ACC112 (cell line): Measurements from ENCODE around the gene RAI1.

ENCODE experiments used
- H2AFZ ChIP-seq: fragments of 200-600 bp; sonication (generic); one replicate; pipeline ENCODE4 v1.6.0; 2017; ENCODE audit warnings: antibody characterized with exemption, low read length; ENCODE audit not compliant: unreplicated experiment
- H3K27ac ChIP-seq: fragments of 200-600 bp; sonication (generic); 2 replicates; pipeline ENCODE4 v1.5.1; 2014; ENCODE audit warnings: low read depth, mild to moderate bottlenecking, antibody characterized with exemption, low read length, moderate library complexity
- H3K27me3 ChIP-seq: fragments of 200-600 bp; sonication (generic); 2 replicates; pipeline ENCODE4 v1.6.1; 2014; ENCODE audit warnings: mild to moderate bottlenecking, antibody characterized with exemption, low read length, moderate library complexity, mixed read lengths; ENCODE audit not compliant: insufficient read depth
- H3K36me3 ChIP-seq: fragments of 200-600 bp; sonication (generic); 2 replicates; pipeline ENCODE4 v1.6.1; 2016; ENCODE audit warnings: mild to moderate bottlenecking, antibody characterized with exemption, low read length, moderate library complexity, mixed read lengths; ENCODE audit not compliant: insufficient read depth
- H3K4me1 ChIP-seq: fragments of 200-600 bp; sonication (generic); one replicate; pipeline ENCODE4 v1.6.1; 2016; ENCODE audit warnings: low read length, mixed read lengths; ENCODE audit not compliant: insufficient read depth, unreplicated experiment, control insufficient read depth
- H3K4me3 ChIP-seq: fragments of 200-600 bp; sonication (generic); 2 replicates; pipeline ENCODE4 v1.5.1; 2014; ENCODE audit warnings: mild to moderate bottlenecking, low read depth, low read length
- H3K79me2 ChIP-seq: fragments of 200-600 bp; sonication (generic); one replicate; pipeline ENCODE4 v1.6.0; 2016; ENCODE audit warnings: low read length; ENCODE audit not compliant: control insufficient read depth, unreplicated experiment, insufficient read depth

RAI1 gene

GRCh38 chr17:17792551-17793377 is 111.5 kb downstream of the RAI1 start:
- H3K27ac ChIP-seq = no peak overlapping the region
- H3K79me2 ChIP-seq = peaks cover 5% of the 10 kb centered on the region
- no peaks in the 10 kb centered on the region for H3K36me3 ChIP-seq

GRCh38 chr17:17793378-17794214 is 112.3 kb downstream of the RAI1 start:
- Histone ChIP-seq H3K27me3 (no peaks in the 10 kb centered on the region), H3K27ac (no peak overlapping the region), H3K4me1 (no peaks in the 10 kb centered on the region)

More at GRCh38 chr17:17792551-17793377, 111.5 kb downstream of the RAI1 start:
- Histone ChIP-seq H2AFZ (no peak overlapping the region), H3K4me1 (no peaks in the 10 kb centered on the region), H3K4me3 (no peak overlapping the region), H3K27me3 (no peaks in the 10 kb centered on the region)

GRCh38 chr17:17794382-17794781 is 113.1 kb downstream of the RAI1 start:
- no peaks in the 10 kb centered on the region for H3K27me3 ChIP-seq
- no peaks in the 10 kb centered on the region for H3K36me3 ChIP-seq
- H3K79me2 ChIP-seq = peaks cover 5% of the 10 kb centered on the region
- H3K4me3 ChIP-seq = no peak overlapping the region
- no peak overlapping the region for H3K27ac ChIP-seq
- H3K4me1 ChIP-seq = no peaks in the 10 kb centered on the region
- H2AFZ ChIP-seq = no peak overlapping the region

More at GRCh38 chr17:17793378-17794214, 112.3 kb downstream of the RAI1 start:
- H3K79me2 ChIP-seq = peaks cover 5% of the 10 kb centered on the region
- no peaks in the 10 kb centered on the region for H3K36me3 ChIP-seq
- no peak overlapping the region for H2AFZ ChIP-seq
- H3K4me3 ChIP-seq = no peak overlapping the region

GRCh38 chr17:17795296-17795695 is 114.0 kb downstream of the RAI1 start:
- H3K79me2 ChIP-seq = peaks cover 5% of the 10 kb centered on the region
- no peaks in the 10 kb centered on the region for H3K27me3 ChIP-seq
- H3K27ac ChIP-seq = no peak overlapping the region
- no peaks in the 10 kb centered on the region for H3K4me1 ChIP-seq
- no peaks in the 10 kb centered on the region for H3K36me3 ChIP-seq
- no peak overlapping the region for H2AFZ ChIP-seq
- H3K4me3 ChIP-seq = no peak overlapping the region

GRCh38 chr17:17795946-17796786 is 114.9 kb downstream of the RAI1 start:
- H3K36me3 ChIP-seq = no peaks in the 10 kb centered on the region
- no peaks in the 10 kb centered on the region for H3K4me1 ChIP-seq
- peaks cover 5% of the 10 kb centered on the region for H3K79me2 ChIP-seq
- H2AFZ ChIP-seq = no peak overlapping the region
- no peaks in the 10 kb centered on the region for H3K27me3 ChIP-seq
- no peak overlapping the region for H3K4me3 ChIP-seq
- H3K27ac ChIP-seq = no peak overlapping the region

- Histone ChIP-seq H3K4me3 (no peak overlapping the region), H3K79me2 (no peaks in the 10 kb centered on the region), H3K27ac (no peak overlapping the region), H2AFZ (no peak overlapping the region), H3K27me3 (no peaks in the 10 kb centered on the region), H3K36me3 (no peaks in the 10 kb centered on the region), H3K4me1 (no peaks in the 10 kb centered on the region)
Measured at GRCh38 chr17:17796787-17797061, 115.5 kb downstream of the RAI1 start.

- no peak overlapping the region for H3K27ac ChIP-seq
- H3K4me1 ChIP-seq = no peaks in the 10 kb centered on the region
- no peak overlapping the region for H3K4me3 ChIP-seq
- no peaks in the 10 kb centered on the region for H3K36me3 ChIP-seq
- no peaks in the 10 kb centered on the region for H3K27me3 ChIP-seq
- no peaks in the 10 kb centered on the region for H3K79me2 ChIP-seq
- H2AFZ ChIP-seq = no peak overlapping the region
Measured at GRCh38 chr17:17797119-17797809, 116.0 kb downstream of the RAI1 start.

- Histone ChIP-seq H2AFZ (no peak overlapping the region), H3K27me3 (no peaks in the 10 kb centered on the region), H3K36me3 (no peaks in the 10 kb centered on the region), H3K4me3 (no peak overlapping the region), H3K79me2 (no peaks in the 10 kb centered on the region), H3K4me1 (no peaks in the 10 kb centered on the region), H3K27ac (no peak overlapping the region)
Measured at GRCh38 chr17:17798010-17798556, 116.8 kb downstream of the RAI1 start.

- H3K79me2 ChIP-seq = no peaks in the 10 kb centered on the region
- H2AFZ ChIP-seq = no peak overlapping the region
- no peak overlapping the region for H3K27ac ChIP-seq
- H3K27me3 ChIP-seq = no peaks in the 10 kb centered on the region
- H3K4me3 ChIP-seq = no peak overlapping the region
- H3K36me3 ChIP-seq = 0 out of 2 replicates have a peak, but pooled peaks cover 2% of the 10 kb centered on the region
- no peaks in the 10 kb centered on the region for H3K4me1 ChIP-seq
Measured at GRCh38 chr17:17798573-17799255, 117.5 kb downstream of the RAI1 start.
